Gastrocnemius medialis (tissue), 4 donors: ENCODE measurements around the gene NYAP2. TPM values are rescaled to one million over a fixed set of nuclear protein-coding genes. Genes with fewer than 3 reads are reported as not detected.

Source experiments
- ATAC-seq, 2 donors: fragments of 150-250 bp; one replicate each; pipeline ENCODE4 v1.9.1; 2016
- DNase-seq, 2 donors: peaks; one replicate each; pipeline ENCODE4 v3.0.0-alpha.2; 2019
- H3K27ac ChIP-seq, 4 donors: fragments of 200-600 bp; sonication (generic); 1 replicate in 1 of 4; 2 replicates in 3 of 4; pipeline ENCODE4 v1.5.1; 2016 to 2018; ENCODE audit warnings: mild to moderate bottlenecking in 2 of 4, moderate library complexity in 1 of 4
- H3K27me3 ChIP-seq, 3 donors: fragments of 200-600 bp; sonication (generic) in 2 of 3; 1 replicate in 1 of 3; 2 replicates in 2 of 3; pipeline versions ENCODE4 v1.5.1 to v1.6.0; 2016 to 2019; ENCODE audit warnings: mild to moderate bottlenecking in 1 of 3, moderate library complexity in 1 of 3
- H3K36me3 ChIP-seq, 2 donors: fragments of 200-600 bp; sonication (generic) in 1 of 2; one replicate each; pipeline ENCODE4 v1.5.1; 2017 to 2018
- H3K4me1 ChIP-seq, 2 donors: fragments of 200-600 bp; sonication (generic) in 1 of 2; one replicate each; pipeline ENCODE4 v1.5.1; 2016 to 2017; ENCODE audit warnings: mild to moderate bottlenecking in 2 of 2
- H3K4me3 ChIP-seq, 4 donors: fragments of 200-600 bp; sonication (generic) in 3 of 4; 1 replicate in 1 of 4; 2 replicates in 3 of 4; pipeline ENCODE4 v1.5.1; 2016 to 2019; ENCODE audit warnings: mild to moderate bottlenecking in 2 of 4
- H3K9me3 ChIP-seq, 3 donors: fragments of 200-600 bp; sonication (generic) in 2 of 3; 1 replicate in 1 of 3; 2 replicates in 2 of 3; pipeline ENCODE4 v1.5.1; 2016 to 2019
- POLR2A ChIP-seq, 2 donors: fragments of 450-650 bp; IDR thresholded peaks; one replicate each; pipeline ENCODE4 v1.6.1; 2017; ENCODE audit warnings: antibody characterized with exemption in 2 of 2, mild to moderate bottlenecking in 2 of 2, moderate library complexity in 2 of 2
- in situ Hi-C, 4 donors: fragments of 200-750 bp; cut with MboI; loops; one replicate each; pipeline versions ENCODE4 v1.15.0 to v1.8.0; 2017; ENCODE audit warnings: low sequenced_read_pairs in 4 of 4
- intact Hi-C: fragments of 100-400 bp; cut with DNase I; formaldehyde crosslinking; loops from one replicate; pipeline ENCODE4 v1.15.1; 2023; ENCODE audit warnings: low total_unique reads
- total RNA-seq, 4 donors: library from RNA; depleted of rRNA; stranded (reverse); fragments of >200 nt; gene quantifications; one replicate each; pipeline versions ENCODE4 v1.1.0 to v1.2.3, GENCODE V29; 2016
- TF ChIP-seq, protein P1 (sequence below), 5 experiments: fragments of 450-650 bp in 3 of 5; fragments of 200-600 bp in 2 of 5; sonication (generic) in 2 of 5; IDR thresholded peaks in 4 of 5; conservative IDR thresholded peaks in 1 of 5; 1 replicate in 4 of 5; 2 replicates in 1 of 5; pipeline ENCODE4 v1.5.1; 2016 to 2019; ENCODE audit warnings: antibody characterized with exemption in 5 of 5, mild to moderate bottlenecking in 3 of 5, moderate library complexity in 3 of 5

NYAP2 gene
- total RNA-seq, 4 donors from 2014 or later = 0.36 to 1.7 (median 1.5) TPM

DNA sequence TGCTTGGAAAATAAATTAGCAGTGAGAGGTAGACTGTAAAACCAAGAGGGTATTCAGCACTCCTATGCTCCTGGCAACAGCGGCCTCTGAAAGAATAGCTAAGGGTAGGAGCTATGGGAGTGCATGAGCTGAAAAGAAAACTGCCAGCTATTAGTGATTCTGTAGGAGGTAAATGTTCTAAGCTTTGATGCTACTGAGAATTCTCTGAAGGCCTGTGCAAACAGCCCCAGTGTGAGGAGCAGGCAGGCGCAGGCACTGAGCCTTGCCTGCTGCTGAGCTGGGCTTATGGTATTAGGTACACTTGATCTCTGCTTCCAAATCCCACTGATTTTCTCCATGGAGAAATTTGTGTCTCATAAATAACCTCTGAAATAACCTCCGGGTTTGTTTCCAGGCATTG lies 86.7 kb downstream of the NYAP2 start:
- Histone ChIP-seq H3K27me3 (no peaks in the 10 kb centered on the region), H3K9me3 (no peaks in the 10 kb centered on the region), H3K4me1 (no peaks in the 10 kb centered on the region), H3K4me3 (no peak overlapping the region), H3K27ac (no peak overlapping the region), H3K36me3 (no peaks in the 10 kb centered on the region)
- in situ Hi-C loops (no loop called here), intact Hi-C loops (no loop called here)
- TF ChIP-seq, protein P1, sequence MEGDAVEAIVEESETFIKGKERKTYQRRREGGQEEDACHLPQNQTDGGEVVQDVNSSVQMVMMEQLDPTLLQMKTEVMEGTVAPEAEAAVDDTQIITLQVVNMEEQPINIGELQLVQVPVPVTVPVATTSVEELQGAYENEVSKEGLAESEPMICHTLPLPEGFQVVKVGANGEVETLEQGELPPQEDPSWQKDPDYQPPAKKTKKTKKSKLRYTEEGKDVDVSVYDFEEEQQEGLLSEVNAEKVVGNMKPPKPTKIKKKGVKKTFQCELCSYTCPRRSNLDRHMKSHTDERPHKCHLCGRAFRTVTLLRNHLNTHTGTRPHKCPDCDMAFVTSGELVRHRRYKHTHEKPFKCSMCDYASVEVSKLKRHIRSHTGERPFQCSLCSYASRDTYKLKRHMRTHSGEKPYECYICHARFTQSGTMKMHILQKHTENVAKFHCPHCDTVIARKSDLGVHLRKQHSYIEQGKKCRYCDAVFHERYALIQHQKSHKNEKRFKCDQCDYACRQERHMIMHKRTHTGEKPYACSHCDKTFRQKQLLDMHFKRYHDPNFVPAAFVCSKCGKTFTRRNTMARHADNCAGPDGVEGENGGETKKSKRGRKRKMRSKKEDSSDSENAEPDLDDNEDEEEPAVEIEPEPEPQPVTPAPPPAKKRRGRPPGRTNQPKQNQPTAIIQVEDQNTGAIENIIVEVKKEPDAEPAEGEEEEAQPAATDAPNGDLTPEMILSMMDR (IDR thresholded peaks at IDR 0.05 in 4 of 5, conservative IDR thresholded peaks at IDR 0.05 in 1 of 5) = no peak
- TF ChIP-seq POLR2A (IDR thresholded peaks at IDR 0.05) = no peak
- no peak for ATAC-seq
- no peak for DNase-seq

- TF ChIP-seq POLR2A (IDR thresholded peaks at IDR 0.05) = no peak
- TF ChIP-seq, protein P1 (IDR thresholded peaks at IDR 0.05 in 4 of 5, conservative IDR thresholded peaks at IDR 0.05 in 1 of 5) = no peak
- no peaks in the 10 kb centered on the region for H3K9me3 ChIP-seq
- H3K36me3 ChIP-seq = no peaks in the 10 kb centered on the region
- no peak overlapping the region for H3K27ac ChIP-seq
- no peak for ATAC-seq
- no peak for DNase-seq
- no peaks in the 10 kb centered on the region for H3K27me3 ChIP-seq
- no peaks in the 10 kb centered on the region for H3K4me1 ChIP-seq
- in situ Hi-C loops = no loop called here
- intact Hi-C loops = no loop called here
- no peak overlapping the region for H3K4me3 ChIP-seq
These were observed 88.4 kb downstream of the NYAP2 start for GRCh38 chr2:225487878-225488416.

GRCh38 chr2:225488743-225489142 lies 89.2 kb downstream of the NYAP2 start:
- H3K4me1 ChIP-seq = no peaks in the 10 kb centered on the region
- ATAC-seq (no peak), DNase-seq (no peak)
- no peak overlapping the region for H3K27ac ChIP-seq
- intact Hi-C loops (no loop called here), in situ Hi-C loops (no loop called here)
- H3K4me3 ChIP-seq = no peak overlapping the region
- TF ChIP-seq, protein P1 (IDR thresholded peaks at IDR 0.05 in 4 of 5, conservative IDR thresholded peaks at IDR 0.05 in 1 of 5) = no peak
- TF ChIP-seq POLR2A (IDR thresholded peaks at IDR 0.05) = no peak
- no peaks in the 10 kb centered on the region for H3K9me3 ChIP-seq
- H3K36me3 ChIP-seq = no peaks in the 10 kb centered on the region
- no peaks in the 10 kb centered on the region for H3K27me3 ChIP-seq

GRCh38 chr2:225493420-225494099 lies 94.0 kb downstream of the NYAP2 start:
- Histone ChIP-seq H3K9me3 (no peaks in the 10 kb centered on the region), H3K36me3 (no peaks in the 10 kb centered on the region), H3K4me1 (no peaks in the 10 kb centered on the region), H3K4me3 (no peak overlapping the region), H3K27me3 (no peaks in the 10 kb centered on the region), H3K27ac (peak overlapping the region in 1 of 4 donors; percentile 48)
- no peak for ATAC-seq
- in situ Hi-C loops = no loop called here
- intact Hi-C loops = no loop called here
- DNase-seq = no peak
- no peak for TF ChIP-seq POLR2A (IDR thresholded peaks at IDR 0.05)
- TF ChIP-seq, protein P1 (IDR thresholded peaks at IDR 0.05 in 4 of 5, conservative IDR thresholded peaks at IDR 0.05 in 1 of 5) = no peak
